Hepatocyte (in vitro differentiated cells): ENCODE data around the gene TMEM145. TPM values are rescaled to one million over a fixed set of nuclear protein-coding genes. Genes with fewer than 3 reads are reported as not detected.

Source experiments
- DNase-seq: peaks from one replicate; pipeline ENCODE4 v3.0.0-alpha.2; 2016; ENCODE audit warnings: low spot score
- H2AFZ ChIP-seq: fragments of 200-600 bp; sonication (generic); 2 replicates; pipeline ENCODE4 v1.6.0; 2016; ENCODE audit warnings: antibody characterized with exemption, mild to moderate bottlenecking
- H3K27ac ChIP-seq: fragments of 200-600 bp; sonication (generic); 2 replicates; pipeline ENCODE4 v1.5.1; 2016; ENCODE audit warnings: mild to moderate bottlenecking
- H3K27me3 ChIP-seq: fragments of 200-600 bp; sonication (generic); 2 replicates; pipeline ENCODE4 v1.6.1; 2016
- H3K36me3 ChIP-seq: fragments of 200-600 bp; sonication (generic); replicated peaks from 2 replicates; pipeline ENCODE4 v1.5.1; 2016; ENCODE audit warnings: low read depth; ENCODE audit not compliant: insufficient read depth
- H3K4me1 ChIP-seq: fragments of 200-600 bp; sonication (generic); 2 replicates; pipeline ENCODE4 v1.5.1; 2016; ENCODE audit warnings: mild to moderate bottlenecking, moderate library complexity; ENCODE audit not compliant: insufficient read depth
- H3K4me2 ChIP-seq: fragments of 200-600 bp; sonication (generic); 2 replicates; pipeline ENCODE4 v1.6.0; 2016
- H3K4me3 ChIP-seq: fragments of 200-600 bp; sonication (generic); 2 replicates; pipeline ENCODE4 v1.5.1; 2016; ENCODE audit warnings: mild to moderate bottlenecking
- H3K79me2 ChIP-seq: fragments of 200-600 bp; sonication (generic); 2 replicates; pipeline ENCODE4 v1.6.0; 2017; ENCODE audit warnings: mild to moderate bottlenecking
- H3K9me2 ChIP-seq: fragments of 200-600 bp; sonication (generic); replicated peaks from 2 replicates; pipeline ENCODE4 v1.6.0; 2017; ENCODE audit warnings: mild to moderate bottlenecking; ENCODE audit not compliant: insufficient read depth
- H3K9me3 ChIP-seq: fragments of 200-600 bp; sonication (generic); 2 replicates; pipeline ENCODE4 v1.5.1; 2016; ENCODE audit warnings: low read depth, mild to moderate bottlenecking
- H4K20me1 ChIP-seq: fragments of 200-600 bp; sonication (generic); 2 replicates; pipeline ENCODE4 v1.6.0; 2016; ENCODE audit warnings: mild to moderate bottlenecking; ENCODE audit not compliant: insufficient read depth, poor library complexity, severe bottlenecking
- CTCF ChIP-seq: fragments of 200-600 bp; sonication (generic); IDR thresholded peaks from 2 replicates; pipeline ENCODE4 v1.5.1; 2016; ENCODE audit warnings: antibody characterized with exemption, mild to moderate bottlenecking; ENCODE audit not compliant: poor library complexity
- EZH2 ChIP-seq: fragments of 200-600 bp; sonication (generic); IDR thresholded peaks from 2 replicates; pipeline ENCODE4 v1.6.1; 2016; ENCODE audit warnings: antibody characterized with exemption, mild to moderate bottlenecking, borderline replicate concordance
- EZH2phosphoT487 ChIP-seq: fragments of 200-600 bp; sonication (generic); IDR thresholded peaks from one replicate; pipeline ENCODE4 v1.6.1; 2018; ENCODE audit warnings: antibody characterized with exemption, mild to moderate bottlenecking, low read depth, moderate library complexity; ENCODE audit not compliant: unreplicated experiment, severe bottlenecking
- WGBS: methylation state at CpG from one replicate; pipeline ENCODE4 v1.1.6; 2016; ENCODE audit warnings: low lambda C conversion rate; ENCODE audit errors: missing lambda C conversion rate; 5-methylcytosine and 5-hydroxymethylcytosine counted together
- polyA plus RNA-seq: library from polyadenylated mRNA; unstranded; fragments of >200 nt; fragmentation: Nextera tagmentation; extraction: Ambion mirVana; gene quantifications from 2 replicates; pipeline ENCODE4 v1.2.1, GENCODE V29; 2016
- total RNA-seq: library from RNA; depleted of rRNA; stranded (reverse); fragments of >200 nt; gene quantifications from 2 replicates; pipeline ENCODE4 v1.2.3, GENCODE V29; 2014

TMEM145 gene
- total and polyA plus RNA-seq, 2 experiments from 2014 or later, result 0.40 TPM; not detected in 1

DNA sequence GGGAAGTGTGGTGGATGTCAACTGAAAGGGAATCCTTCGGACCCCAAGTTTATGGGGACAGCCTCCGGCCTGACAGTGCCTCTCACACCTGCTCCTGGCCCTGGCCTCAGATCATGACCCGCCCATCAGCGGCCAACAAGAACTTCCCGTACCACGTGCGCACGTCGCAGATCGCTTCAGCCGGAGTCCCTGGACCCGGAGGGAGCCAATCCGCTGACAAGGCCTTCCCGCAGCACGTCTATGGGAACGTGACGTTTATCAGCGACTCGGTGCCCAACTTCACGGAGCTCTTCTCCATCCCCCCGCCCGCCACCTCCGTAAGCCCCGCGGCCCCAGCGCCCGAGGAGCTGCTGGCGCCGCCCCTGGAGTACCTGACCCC lies 10.4 kb downstream of the TMEM145 start:
- no peaks in the 10 kb centered on the region for H4K20me1 ChIP-seq
- no peak overlapping the region for H3K27ac ChIP-seq
- H3K4me3 ChIP-seq, result no peak overlapping the region
- no peaks in the 10 kb centered on the region for H3K9me3 ChIP-seq
- TF ChIP-seq EZH2, result no peak
- no peak for TF ChIP-seq EZH2phosphoT487
- TF ChIP-seq CTCF, result no peak
- DNase-seq, result no peak
- H3K79me2 ChIP-seq, result peaks cover 28% of the 10 kb centered on the region
- peaks cover 25% of the 10 kb centered on the region for H3K4me1 ChIP-seq
- peaks cover 45% of the 10 kb centered on the region for H3K27me3 ChIP-seq
- WGBS, result 26% methylated on average over 7 of the region's 29 CpGs
- H3K9me2 ChIP-seq, result no peaks in the 10 kb centered on the region
- H2AFZ ChIP-seq, result no peak overlapping the region
- no peaks in the 10 kb centered on the region for H3K36me3 ChIP-seq
- peak overlapping the region; percentile 64 for H3K4me2 ChIP-seq

GRCh38 chr19:42323852-42324654 lies 10.9 kb downstream of the TMEM145 start:
- Histone ChIP-seq H3K4me1 (peaks cover 25% of the 10 kb centered on the region), H2AFZ (peak overlapping the region; percentile 40), H3K4me3 (no peak overlapping the region), H3K27ac (no peak overlapping the region), H3K9me2 (no peaks in the 10 kb centered on the region), H3K27me3 (peaks cover 45% of the 10 kb centered on the region), H3K9me3 (no peaks in the 10 kb centered on the region), H3K79me2 (peaks cover 34% of the 10 kb centered on the region), H3K4me2 (peak overlapping the region; percentile 64), H3K36me3 (no peaks in the 10 kb centered on the region), H4K20me1 (no peaks in the 10 kb centered on the region)
- TF ChIP-seq CTCF (no peak), EZH2 (peak; percentile 83)
- no peak for DNase-seq
- 3% methylated on average over 29 of the region's 92 CpGs for WGBS

GRCh38 chr19:42324655-42325307 lies 11.7 kb downstream of the TMEM145 start:
- Histone ChIP-seq H3K9me3 (no peaks in the 10 kb centered on the region), H3K27ac (no peak overlapping the region), H3K4me2 (peak overlapping the region; percentile 64), H3K36me3 (no peaks in the 10 kb centered on the region), H3K4me1 (peaks cover 25% of the 10 kb centered on the region), H3K27me3 (peaks cover 45% of the 10 kb centered on the region), H3K79me2 (peaks cover 40% of the 10 kb centered on the region), H3K4me3 (no peak overlapping the region), H4K20me1 (peaks cover 3% of the 10 kb centered on the region), H2AFZ (peak overlapping the region; percentile 1), H3K9me2 (no peaks in the 10 kb centered on the region)
- 5% methylated on average over 30 of the region's 38 CpGs for WGBS
- TF ChIP-seq EZH2phosphoT487 (peak; percentile 84), EZH2 (peak; percentile 3), CTCF (no peak)
- no peak for DNase-seq
